ENCODE data around the gene GOLGB1.
A peak's percentile ranks its signal among the peaks of the same experiment; 100 is the strongest.
"Not testable (repeated sequence)": the region's sequence is repeated elsewhere in the genome, so short reads cannot be mapped to it uniquely, and the experiment has no call there.

GOLGB1 gene

GRCh38 chr3:121749276-121750086 lies at the start of gene GOLGB1:
Gene GOLGB1, minus strand, starts transcription at chr3:121749741. Its CDS starts 18,770 bp downstream, at chr3:121730971.
- Histone ChIP-seq H3K36me3 (ENCODE audit: control insufficient read depth, insufficient read depth, low read length) (no peaks in the 10 kb centered on the region), H3K4me3 (ENCODE audit: low read depth, low read length) (peak within 1 kb of the TSS; percentile 93), H3K4me1 (ENCODE audit: control insufficient read depth, insufficient read depth, low read length) (peaks cover 15% of the 10 kb centered on the region), H3K9ac (ENCODE audit: low read depth, low read length) (peak within 1 kb of the TSS; percentile 91), H3K9me3 (ENCODE audit: control insufficient read depth, insufficient read depth, low read length) (no peaks in the 10 kb centered on the region), H3K27ac (ENCODE audit: low read depth, low read length) (peak within 1 kb of the TSS; percentile 96), H3K27me3 (ENCODE audit: control insufficient read depth, insufficient read depth, low read length) (peaks cover 3% of the 10 kb centered on the region; the same call in 1 of the 2 replicates)

- H3K4me1 ChIP-seq (ENCODE audit: control insufficient read depth, insufficient read depth, low read length), result no peaks in the 10 kb centered on the region
- no peaks in the 10 kb centered on the region for H3K27me3 ChIP-seq (ENCODE audit: control insufficient read depth, insufficient read depth, low read length)
- H3K4me3 ChIP-seq (ENCODE audit: low read depth, low read length), result no peak overlapping the region
- H3K27ac ChIP-seq (ENCODE audit: low read depth, low read length), result no peak overlapping the region
- no peaks in the 10 kb centered on the region for H3K9me3 ChIP-seq (ENCODE audit: control insufficient read depth, insufficient read depth, low read length)
- no peak overlapping the region for H3K9ac ChIP-seq (ENCODE audit: low read depth, low read length)
- peaks cover 43% of the 10 kb centered on the region for H3K36me3 ChIP-seq (ENCODE audit: control insufficient read depth, insufficient read depth, low read length)
These were observed 47.4 kb upstream of the GOLGB1 start for GRCh38 chr3:121796970-121797369.

- Histone ChIP-seq H3K27ac (ENCODE audit: low read depth, low read length) (no peak overlapping the region), H3K36me3 (ENCODE audit: control insufficient read depth, insufficient read depth, low read length) (peaks cover 58% of the 10 kb centered on the region), H3K9me3 (ENCODE audit: control insufficient read depth, insufficient read depth, low read length) (no peaks in the 10 kb centered on the region), H3K4me1 (ENCODE audit: control insufficient read depth, insufficient read depth, low read length) (no peaks in the 10 kb centered on the region), H3K9ac (ENCODE audit: low read depth, low read length) (no peak overlapping the region), H3K27me3 (ENCODE audit: control insufficient read depth, insufficient read depth, low read length) (no peaks in the 10 kb centered on the region), H3K4me3 (ENCODE audit: low read depth, low read length) (no peak overlapping the region)
These were observed 44.9 kb upstream of the GOLGB1 start for GRCh38 chr3:121794264-121794983.

GRCh38 chr3:121793078-121793477 lies 43.5 kb upstream of the GOLGB1 start:
- Histone ChIP-seq H3K27me3 (ENCODE audit: control insufficient read depth, insufficient read depth, low read length) (no peaks in the 10 kb centered on the region), H3K36me3 (ENCODE audit: control insufficient read depth, insufficient read depth, low read length) (peaks cover 65% of the 10 kb centered on the region), H3K9ac (ENCODE audit: low read depth, low read length) (no peak overlapping the region), H3K9me3 (ENCODE audit: control insufficient read depth, insufficient read depth, low read length) (no peaks in the 10 kb centered on the region), H3K4me3 (ENCODE audit: low read depth, low read length) (no peak overlapping the region), H3K27ac (ENCODE audit: low read depth, low read length) (no peak overlapping the region), H3K4me1 (ENCODE audit: control insufficient read depth, insufficient read depth, low read length) (no peaks in the 10 kb centered on the region)

- Histone ChIP-seq H3K4me3 (ENCODE audit: low read depth, low read length) (no peak overlapping the region), H3K9ac (ENCODE audit: low read depth, low read length) (no peak overlapping the region), H3K27me3 (ENCODE audit: control insufficient read depth, insufficient read depth, low read length) (no peaks in the 10 kb centered on the region), H3K4me1 (ENCODE audit: control insufficient read depth, insufficient read depth, low read length) (no peaks in the 10 kb centered on the region), H3K27ac (ENCODE audit: low read depth, low read length) (no peak overlapping the region), H3K36me3 (ENCODE audit: control insufficient read depth, insufficient read depth, low read length) (peaks cover 70% of the 10 kb centered on the region), H3K9me3 (ENCODE audit: control insufficient read depth, insufficient read depth, low read length) (no peaks in the 10 kb centered on the region)
These were observed 36.9 kb upstream of the GOLGB1 start for GRCh38 chr3:121786485-121786884.

GRCh38 chr3:121782784-121783183 lies 33.2 kb upstream of the GOLGB1 start:
- H3K9ac ChIP-seq (ENCODE audit: low read depth, low read length); H3K27ac ChIP-seq (ENCODE audit: low read depth, low read length); H3K9me3 ChIP-seq (ENCODE audit: control insufficient read depth, insufficient read depth, low read length); H3K4me3 ChIP-seq (ENCODE audit: low read depth, low read length); H3K4me1 ChIP-seq (ENCODE audit: control insufficient read depth, insufficient read depth, low read length); H3K27me3 ChIP-seq (ENCODE audit: control insufficient read depth, insufficient read depth, low read length): not testable (repeated sequence)
- H3K36me3 ChIP-seq (ENCODE audit: control insufficient read depth, insufficient read depth, low read length), result peaks cover 74% of the 10 kb centered on the region

GRCh38 chr3:121781611-121782010 lies 32.1 kb upstream of the GOLGB1 start:
- Histone ChIP-seq H3K9ac (ENCODE audit: low read depth, low read length) (no peak overlapping the region), H3K4me1 (ENCODE audit: control insufficient read depth, insufficient read depth, low read length) (no peaks in the 10 kb centered on the region), H3K27ac (ENCODE audit: low read depth, low read length) (no peak overlapping the region), H3K4me3 (ENCODE audit: low read depth, low read length) (no peak overlapping the region), H3K9me3 (ENCODE audit: control insufficient read depth, insufficient read depth, low read length) (no peaks in the 10 kb centered on the region), H3K27me3 (ENCODE audit: control insufficient read depth, insufficient read depth, low read length) (no peaks in the 10 kb centered on the region), H3K36me3 (ENCODE audit: control insufficient read depth, insufficient read depth, low read length) (peaks cover 75% of the 10 kb centered on the region)

- H3K9ac ChIP-seq (ENCODE audit: low read depth, low read length); H3K4me3 ChIP-seq (ENCODE audit: low read depth, low read length); H3K27ac ChIP-seq (ENCODE audit: low read depth, low read length); H3K4me1 ChIP-seq (ENCODE audit: control insufficient read depth, insufficient read depth, low read length); H3K27me3 ChIP-seq (ENCODE audit: control insufficient read depth, insufficient read depth, low read length); H3K9me3 ChIP-seq (ENCODE audit: control insufficient read depth, insufficient read depth, low read length): not testable (repeated sequence)
- peaks cover 85% of the 10 kb centered on the region for H3K36me3 ChIP-seq (ENCODE audit: control insufficient read depth, insufficient read depth, low read length)
These were observed 25.6 kb upstream of the GOLGB1 start for GRCh38 chr3:121775095-121775494.

GRCh38 chr3:121769246-121769645 lies 19.7 kb upstream of the GOLGB1 start:
- H3K36me3 ChIP-seq (ENCODE audit: control insufficient read depth, insufficient read depth, low read length), result peaks cover 39% of the 10 kb centered on the region

GRCh38 chr3:121768452-121768851 lies 18.9 kb upstream of the GOLGB1 start:
- H3K9me3 ChIP-seq (ENCODE audit: control insufficient read depth, insufficient read depth, low read length), result no peaks in the 10 kb centered on the region

More at GRCh38 chr3:121769246-121769645, 19.7 kb upstream of the GOLGB1 start:
- Histone ChIP-seq H3K27me3 (ENCODE audit: control insufficient read depth, insufficient read depth, low read length) (no peaks in the 10 kb centered on the region), H3K4me1 (ENCODE audit: control insufficient read depth, insufficient read depth, low read length) (no peaks in the 10 kb centered on the region), H3K9me3 (ENCODE audit: control insufficient read depth, insufficient read depth, low read length) (no peaks in the 10 kb centered on the region), H3K4me3 (ENCODE audit: low read depth, low read length) (no peak overlapping the region), H3K9ac (ENCODE audit: low read depth, low read length) (no peak overlapping the region), H3K27ac (ENCODE audit: low read depth, low read length) (no peak overlapping the region)

GRCh38 chr3:121759541-121760202 lies 10.1 kb upstream of the GOLGB1 start:
- H3K27ac ChIP-seq (ENCODE audit: low read depth, low read length), result no peak overlapping the region
- H3K4me1 ChIP-seq (ENCODE audit: control insufficient read depth, insufficient read depth, low read length), result no peaks in the 10 kb centered on the region
- H3K27me3 ChIP-seq (ENCODE audit: control insufficient read depth, insufficient read depth, low read length), result no peaks in the 10 kb centered on the region; the same call in 1 of the 2 replicates
- no peaks in the 10 kb centered on the region for H3K36me3 ChIP-seq (ENCODE audit: control insufficient read depth, insufficient read depth, low read length)
- no peak overlapping the region for H3K4me3 ChIP-seq (ENCODE audit: low read depth, low read length)
- no peak overlapping the region for H3K9ac ChIP-seq (ENCODE audit: low read depth, low read length)
- H3K9me3 ChIP-seq (ENCODE audit: control insufficient read depth, insufficient read depth, low read length), result no peaks in the 10 kb centered on the region

More at GRCh38 chr3:121768452-121768851, 18.9 kb upstream of the GOLGB1 start:
- Histone ChIP-seq H3K27ac (ENCODE audit: low read depth, low read length) (no peak overlapping the region), H3K4me1 (ENCODE audit: control insufficient read depth, insufficient read depth, low read length) (no peaks in the 10 kb centered on the region), H3K4me3 (ENCODE audit: low read depth, low read length) (no peak overlapping the region), H3K36me3 (ENCODE audit: control insufficient read depth, insufficient read depth, low read length) (peaks cover 32% of the 10 kb centered on the region), H3K27me3 (ENCODE audit: control insufficient read depth, insufficient read depth, low read length) (no peaks in the 10 kb centered on the region), H3K9ac (ENCODE audit: low read depth, low read length) (no peak overlapping the region)

Measured in HUES48 (cell line).